GM12865 (cell line): Measurements from ENCODE around the gene PKP4.

Source experiments
- DNase-seq: peaks from one replicate; pipeline ENCODE4 v3.0.0; 2010; ENCODE audit warnings: low read depth
- H3K4me3 ChIP-seq: 2 replicates; pipeline ENCODE4 v1.5.1; 2011; ENCODE audit warnings: mild to moderate bottlenecking, low read depth, low read length, control low read depth
- TF ChIP-seq, protein P1 (sequence below): IDR thresholded peaks from 2 replicates; pipeline ENCODE4 v1.5.1; 2011; ENCODE audit warnings: low read length, control low read depth, low read depth, inconsistent platforms; ENCODE audit not compliant: insufficient read depth; ENCODE audit errors: missing control alignments

PKP4 gene

GRCh38 chr2:158726911-158727592, 270.3 kb downstream of the PKP4 start:
- TF ChIP-seq, protein P1, sequence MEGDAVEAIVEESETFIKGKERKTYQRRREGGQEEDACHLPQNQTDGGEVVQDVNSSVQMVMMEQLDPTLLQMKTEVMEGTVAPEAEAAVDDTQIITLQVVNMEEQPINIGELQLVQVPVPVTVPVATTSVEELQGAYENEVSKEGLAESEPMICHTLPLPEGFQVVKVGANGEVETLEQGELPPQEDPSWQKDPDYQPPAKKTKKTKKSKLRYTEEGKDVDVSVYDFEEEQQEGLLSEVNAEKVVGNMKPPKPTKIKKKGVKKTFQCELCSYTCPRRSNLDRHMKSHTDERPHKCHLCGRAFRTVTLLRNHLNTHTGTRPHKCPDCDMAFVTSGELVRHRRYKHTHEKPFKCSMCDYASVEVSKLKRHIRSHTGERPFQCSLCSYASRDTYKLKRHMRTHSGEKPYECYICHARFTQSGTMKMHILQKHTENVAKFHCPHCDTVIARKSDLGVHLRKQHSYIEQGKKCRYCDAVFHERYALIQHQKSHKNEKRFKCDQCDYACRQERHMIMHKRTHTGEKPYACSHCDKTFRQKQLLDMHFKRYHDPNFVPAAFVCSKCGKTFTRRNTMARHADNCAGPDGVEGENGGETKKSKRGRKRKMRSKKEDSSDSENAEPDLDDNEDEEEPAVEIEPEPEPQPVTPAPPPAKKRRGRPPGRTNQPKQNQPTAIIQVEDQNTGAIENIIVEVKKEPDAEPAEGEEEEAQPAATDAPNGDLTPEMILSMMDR, result no peak
- no peak overlapping the region for H3K4me3 ChIP-seq
- DNase-seq, result no peak

GRCh38 chr2:158728422-158728821, 271.7 kb downstream of the PKP4 start:
- no peak for DNase-seq
- TF ChIP-seq, protein P1, result no peak
- no peak overlapping the region for H3K4me3 ChIP-seq

DNA sequence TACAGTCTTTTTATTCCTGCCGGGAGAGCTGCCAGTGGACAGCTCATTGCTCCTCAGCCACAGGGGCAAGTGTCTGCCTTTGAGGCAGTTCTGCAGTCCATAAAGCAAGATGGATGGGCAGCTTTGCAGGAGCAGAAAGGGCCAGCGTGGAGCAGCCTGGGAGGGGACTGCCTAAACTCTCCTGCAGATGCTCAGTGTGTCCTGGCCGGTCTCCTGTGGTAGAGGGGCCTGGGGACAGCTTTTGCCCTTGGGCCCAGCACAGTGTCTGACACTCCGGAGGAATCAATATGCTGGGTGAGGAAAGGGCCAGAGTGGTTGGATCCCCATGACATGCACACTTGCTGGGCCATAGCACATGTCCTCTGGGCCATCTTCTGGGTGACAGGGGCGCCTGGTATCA, 272.7 kb downstream of the PKP4 start:
- DNase-seq, result no peak
- H3K4me3 ChIP-seq, result no peak overlapping the region
- TF ChIP-seq, protein P1, result no peak

DNA sequence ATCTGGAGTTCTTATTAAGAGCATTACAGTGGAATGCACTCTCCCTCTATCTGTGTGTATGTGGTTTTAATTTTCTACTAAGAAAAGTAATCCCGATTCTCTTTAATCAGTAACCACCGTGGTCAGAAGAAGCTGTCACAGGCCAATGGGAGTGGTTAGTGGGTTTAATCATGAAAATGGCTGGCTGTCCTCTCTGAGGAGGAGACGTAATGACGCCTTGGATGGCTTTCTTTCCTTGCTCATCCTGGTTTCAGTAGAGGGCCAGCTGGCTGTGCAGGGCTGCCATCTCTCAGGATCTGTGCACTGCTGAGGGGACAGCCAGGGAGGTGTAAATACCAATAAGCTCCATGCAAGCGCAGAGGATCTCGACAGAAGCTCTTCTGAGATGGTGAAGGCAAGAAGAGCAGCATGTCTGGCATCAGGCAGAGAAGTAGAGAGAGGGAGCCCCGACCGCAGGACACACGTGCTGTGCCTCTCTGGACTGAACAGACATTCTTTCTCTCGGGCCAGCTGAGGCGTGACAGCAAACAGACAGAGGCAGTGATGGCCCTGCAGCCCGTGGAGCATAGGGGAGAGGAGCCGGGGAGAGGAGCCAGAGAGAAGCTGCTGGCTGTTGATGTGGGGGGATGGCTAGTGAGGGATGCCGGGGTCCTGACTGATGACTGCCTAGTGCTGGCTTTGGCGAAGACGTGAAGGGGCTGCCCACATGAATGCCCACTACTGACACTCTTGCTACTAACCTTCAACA, 273.3 kb downstream of the PKP4 start:
- no peak overlapping the region for H3K4me3 ChIP-seq
- no peak for DNase-seq
- TF ChIP-seq, protein P1, result no peak

DNA sequence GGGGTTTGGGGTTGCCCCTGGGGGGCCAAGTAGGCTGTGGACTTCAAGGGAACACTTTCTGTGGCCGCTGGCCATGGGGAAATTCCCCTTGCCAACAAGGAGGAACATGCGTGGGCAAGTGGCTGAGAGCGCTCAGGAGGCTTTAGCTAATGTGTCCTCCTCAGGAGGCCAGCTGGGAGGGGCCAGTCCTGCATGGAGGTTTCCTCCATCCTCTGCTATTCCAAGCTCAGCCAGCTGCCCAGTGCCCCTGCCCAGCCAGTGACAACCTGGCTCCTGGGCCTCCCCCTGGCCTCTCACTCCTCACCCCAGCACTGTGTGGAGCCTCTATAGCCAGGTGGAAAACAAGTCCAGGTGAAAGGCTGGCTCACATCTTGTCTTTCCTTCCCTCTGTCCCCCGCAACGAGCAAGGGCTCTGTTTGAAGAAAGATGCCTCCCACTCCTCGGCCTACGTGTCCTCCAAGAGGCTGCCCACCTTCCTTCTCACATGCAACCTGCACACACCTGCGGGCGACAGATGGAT, 273.9 kb downstream of the PKP4 start:
- TF ChIP-seq, protein P1, result no peak
- no peak for DNase-seq
- no peak overlapping the region for H3K4me3 ChIP-seq

GRCh38 chr2:158731386-158731785, 274.6 kb downstream of the PKP4 start:
- TF ChIP-seq, protein P1, result no peak
- DNase-seq, result no peak
- no peak overlapping the region for H3K4me3 ChIP-seq
